ENCODE data around the gene OR8D4.
"Not testable (repeated sequence)": the region's sequence is repeated elsewhere in the genome, so short reads cannot be mapped to it uniquely, and the experiment has no call there.

The OR8D4 gene

DNA sequence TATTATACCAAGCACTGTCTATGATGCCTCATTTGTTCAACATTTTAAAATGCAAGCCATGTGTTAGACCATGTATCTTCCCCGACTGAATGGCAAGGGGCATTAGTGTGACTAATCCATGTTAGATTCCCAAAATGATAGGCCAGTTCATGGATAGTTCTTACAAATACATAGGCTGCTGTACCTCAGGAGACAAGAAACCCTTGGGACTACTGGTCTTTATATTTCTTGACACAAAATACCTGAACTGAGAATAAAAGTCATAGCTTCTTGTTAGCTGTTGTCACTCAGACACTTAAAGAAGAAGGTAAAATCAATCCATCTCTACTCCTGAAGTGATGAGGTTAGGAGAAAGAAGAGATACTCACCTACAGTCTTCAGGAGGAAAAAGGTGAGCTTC is at the start of gene OR8D4:
Gene OR8D4, plus strand, starts transcription at position 301 of the 400 bp plus-strand sequence. CDS start 4,265 bp downstream, outside the sequence.
- DNase-seq = no peak

DNA sequence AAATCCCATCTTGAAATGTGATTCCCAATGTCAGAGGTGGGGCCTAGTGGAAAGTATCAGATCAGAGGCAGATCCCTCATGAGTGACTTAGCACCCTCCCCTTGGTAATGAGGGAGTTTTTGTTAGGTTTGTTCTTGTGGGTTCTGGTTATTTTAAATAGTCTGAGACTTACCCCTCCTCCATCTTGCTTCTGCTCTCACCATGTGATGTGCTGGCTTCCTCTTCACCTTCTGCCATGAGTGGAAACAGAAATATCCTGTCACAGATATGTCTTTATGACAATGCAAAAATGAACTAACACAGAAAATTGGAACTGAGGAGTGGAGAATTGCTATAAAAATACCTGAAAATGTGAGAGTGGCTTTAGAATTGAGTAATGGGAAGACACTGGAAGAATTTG is 49.6 kb upstream of the OR8D4 start:
- DNase-seq = no peak

DNA sequence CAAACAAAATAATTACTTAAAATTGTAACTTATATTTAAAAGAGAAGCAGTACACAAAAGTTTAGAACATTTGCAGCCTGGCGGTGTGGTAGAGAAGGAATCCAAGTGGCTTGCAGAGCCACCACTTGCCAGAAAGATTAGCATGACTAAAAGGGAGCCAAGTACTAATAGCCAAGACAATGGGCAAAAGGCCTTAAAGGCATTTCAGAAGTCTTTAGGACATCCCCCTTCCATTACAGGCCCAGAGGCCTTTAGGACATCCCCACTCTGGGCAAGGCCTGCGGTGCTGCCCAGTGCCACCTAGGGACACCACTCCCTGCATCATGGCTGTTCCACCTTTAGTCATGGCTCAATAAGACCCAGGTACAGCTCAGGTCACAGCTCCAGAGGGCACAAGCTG is 48.9 kb upstream of the OR8D4 start:
- DNase-seq = no peak

DNA sequence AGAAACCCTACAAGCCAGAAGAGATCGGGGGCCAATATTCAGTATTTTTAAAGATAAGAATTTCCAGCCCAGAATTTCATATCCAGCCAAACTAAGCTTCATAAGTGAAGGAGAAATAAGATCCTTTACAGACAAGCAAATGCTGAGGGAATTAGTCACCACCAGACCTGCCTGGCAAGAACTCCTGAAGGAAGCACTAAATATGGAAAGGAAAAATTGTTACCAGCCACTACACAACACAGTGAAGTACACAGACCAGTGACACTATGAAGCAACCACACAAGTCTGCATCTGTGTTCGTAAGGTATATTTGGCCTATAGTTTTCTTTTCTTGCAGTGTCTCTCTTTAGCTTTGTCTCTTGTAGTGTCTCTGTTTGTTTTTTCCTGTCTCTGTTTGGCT is 45.5 kb upstream of the OR8D4 start:
- DNase-seq = no peak

DNA sequence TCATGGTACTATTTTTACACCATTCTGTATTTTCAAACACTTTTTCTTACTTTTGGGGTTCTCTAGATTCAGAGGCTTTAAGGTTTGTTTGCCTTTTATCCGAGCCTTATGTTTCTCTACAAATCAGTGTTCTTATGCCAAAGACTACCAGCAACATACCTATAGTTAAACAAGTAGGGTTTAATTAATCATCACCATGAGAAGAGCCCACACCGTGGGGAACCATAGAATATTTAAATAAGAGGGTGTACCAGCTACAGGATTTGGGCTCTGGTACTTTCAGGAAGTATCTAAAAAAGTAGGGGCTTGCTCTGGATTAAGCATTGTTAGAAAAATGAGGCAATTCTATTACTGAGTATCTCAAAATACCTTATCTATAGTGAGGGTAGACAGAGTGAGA is 42.2 kb upstream of the OR8D4 start:
- no peak for DNase-seq

DNA sequence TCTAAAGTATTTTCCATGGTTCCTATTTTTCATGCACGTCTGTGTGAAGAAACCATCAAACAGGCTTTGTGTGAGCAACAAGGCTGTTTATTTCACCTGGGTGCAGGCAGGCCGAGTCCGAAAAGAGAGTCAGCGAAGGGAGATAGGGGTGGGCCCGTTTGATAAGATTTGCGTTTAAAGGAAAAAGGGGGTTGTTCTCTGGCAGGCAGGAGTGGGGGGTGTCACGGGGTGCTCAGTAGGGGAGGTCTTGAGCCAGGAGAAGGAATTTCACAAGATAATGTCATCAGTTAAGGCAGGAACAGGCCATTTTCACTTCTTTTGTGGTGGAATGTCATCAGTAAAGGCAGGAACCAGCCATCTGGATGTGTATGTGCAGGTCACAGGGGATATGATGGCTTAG is 36.7 kb upstream of the OR8D4 start:
- not testable (repeated sequence) for DNase-seq

DNA sequence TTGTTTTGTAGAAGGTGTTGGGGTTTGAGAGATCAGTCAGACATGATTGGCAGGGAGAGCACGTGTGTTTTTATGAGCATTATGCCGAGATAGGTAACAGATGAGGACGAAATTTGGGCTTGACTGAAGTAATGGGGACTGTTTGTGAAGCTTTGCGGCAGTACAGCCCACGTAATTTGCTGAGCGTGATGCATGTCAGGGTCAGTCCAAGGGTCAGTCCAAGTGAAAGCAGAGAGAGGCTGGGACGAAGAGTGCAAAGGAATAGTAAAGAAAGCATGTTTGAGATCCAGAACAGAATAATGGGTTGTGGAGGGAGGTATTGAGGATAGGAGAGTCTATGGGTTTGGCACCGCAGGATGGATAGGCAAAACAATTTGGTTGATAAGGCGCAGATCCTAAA is 34.2 kb upstream of the OR8D4 start:
- DNase-seq = not testable (repeated sequence)

DNA sequence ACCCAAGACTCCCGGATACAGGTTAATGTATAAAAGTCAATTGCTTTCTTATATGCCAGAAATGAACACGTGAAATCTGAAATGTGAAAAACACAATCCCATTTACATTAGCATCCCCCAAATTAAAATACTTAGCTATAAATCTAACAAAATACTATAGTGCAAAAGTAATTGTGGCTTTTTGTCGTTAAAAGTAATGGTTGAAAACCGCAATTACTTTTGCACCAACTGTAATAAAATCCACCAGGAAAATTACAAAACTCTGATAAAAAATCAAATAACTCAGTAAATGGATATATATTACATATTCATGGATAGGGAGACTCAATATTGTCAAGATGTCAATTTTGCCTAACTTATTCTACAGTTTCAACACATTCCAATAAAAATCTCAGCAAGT is 21.1 kb upstream of the OR8D4 start:
- no peak for DNase-seq

DNA sequence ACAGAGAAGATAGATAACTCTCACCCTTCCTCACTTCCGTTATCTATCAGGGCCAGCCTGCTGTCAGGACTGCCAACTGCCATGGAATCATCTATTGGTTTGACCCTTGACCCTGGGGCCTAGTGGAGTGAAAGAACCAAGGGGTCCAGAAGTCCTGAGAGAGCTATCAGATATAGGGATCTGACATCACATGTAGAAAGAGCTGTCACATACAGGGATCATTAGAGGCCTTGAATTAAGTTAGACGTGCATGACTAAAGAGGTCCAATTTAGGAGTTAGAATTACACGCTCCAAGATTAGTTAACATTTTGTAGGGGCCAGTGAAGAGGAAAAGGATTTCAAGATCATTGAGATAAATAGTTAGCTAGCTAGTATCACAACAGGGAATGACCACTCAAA is 16.4 kb upstream of the OR8D4 start, which contains the start of gene TMEM225:
Gene TMEM225, minus strand, starts transcription at position 101 of the 400 bp plus-strand sequence. CDS start 245 bp downstream, outside the sequence.
- DNase-seq = no peak

DNA sequence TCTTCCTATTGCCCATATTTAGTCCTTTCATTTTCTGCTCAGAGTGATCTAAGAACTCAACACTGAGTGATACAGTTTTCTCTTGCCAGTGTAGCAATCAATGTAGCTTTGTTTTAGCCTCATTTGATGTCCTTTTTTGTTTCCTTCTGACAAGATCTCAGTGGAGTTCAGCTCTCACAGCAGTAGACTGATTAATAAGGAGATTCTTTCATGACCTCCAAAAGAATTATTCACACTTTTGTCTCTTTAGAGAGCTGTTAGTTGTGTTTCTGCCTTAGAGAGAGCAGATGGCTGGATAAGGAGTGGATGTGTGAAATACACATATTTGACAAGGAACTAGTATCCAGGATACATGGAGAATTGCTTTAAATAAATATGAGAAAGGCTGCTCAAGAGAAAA is 9.9 kb upstream of the OR8D4 start:
- no peak for DNase-seq

DNA sequence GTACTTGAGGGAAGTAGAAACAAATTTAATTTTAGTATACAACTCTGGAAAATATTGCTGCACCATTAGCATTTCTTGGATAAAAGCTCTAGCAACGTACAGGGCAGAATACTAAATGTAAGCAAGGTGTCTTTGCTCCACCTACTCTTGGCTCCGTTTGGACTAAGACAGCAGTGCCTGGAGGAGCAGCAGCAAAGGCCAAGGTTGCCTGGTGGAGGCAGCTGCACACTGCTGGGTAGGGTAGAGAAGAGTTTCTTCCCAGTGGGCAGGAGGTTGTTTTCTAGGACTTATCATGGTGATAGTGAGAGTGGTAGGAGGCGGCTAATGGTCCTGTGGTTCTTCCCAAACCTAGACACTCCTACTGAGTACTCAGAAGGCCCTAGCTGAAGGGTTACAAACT is 2.2 kb upstream of the OR8D4 start:
- no peak for DNase-seq

DNA sequence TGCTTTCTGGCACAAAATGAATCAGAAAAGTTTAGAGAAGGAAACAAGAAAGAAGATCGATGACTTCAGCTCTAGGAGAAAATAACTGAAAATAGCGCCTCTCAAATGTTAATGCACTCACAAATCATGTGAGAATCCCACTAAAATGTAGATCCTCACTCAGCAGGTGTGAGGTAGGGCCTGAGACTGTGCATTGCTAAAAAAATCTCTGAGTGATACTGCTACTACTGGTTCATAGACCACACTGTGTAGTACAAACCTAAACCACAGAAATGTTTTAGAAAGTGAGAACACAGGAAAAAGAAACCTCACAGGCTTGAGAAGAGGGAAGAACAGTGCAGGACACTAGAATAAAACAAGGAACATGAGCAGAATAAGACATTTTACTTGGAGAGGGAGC is 2.0 kb downstream of the OR8D4 start:
- DNase-seq = no peak

DNA sequence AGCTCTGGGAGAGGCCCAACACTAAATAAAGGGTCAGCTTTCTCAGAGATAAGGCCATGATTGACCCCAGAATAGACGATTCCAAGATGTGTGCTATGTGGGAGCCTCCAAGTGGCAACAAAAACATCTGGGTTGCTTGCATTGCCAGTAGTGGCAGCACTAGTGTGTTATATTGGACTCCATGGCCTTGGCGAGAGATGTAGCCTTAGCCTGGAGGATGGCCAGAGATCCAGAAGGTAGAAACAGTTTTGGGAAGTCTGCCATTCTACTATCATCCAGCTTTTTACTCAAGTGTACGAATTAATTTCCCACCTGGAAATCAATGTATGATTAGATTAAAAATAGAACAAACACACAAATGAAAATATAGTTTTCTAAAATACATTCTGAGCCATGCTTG is 3.0 kb downstream of the OR8D4 start:
- no peak for DNase-seq

DNA sequence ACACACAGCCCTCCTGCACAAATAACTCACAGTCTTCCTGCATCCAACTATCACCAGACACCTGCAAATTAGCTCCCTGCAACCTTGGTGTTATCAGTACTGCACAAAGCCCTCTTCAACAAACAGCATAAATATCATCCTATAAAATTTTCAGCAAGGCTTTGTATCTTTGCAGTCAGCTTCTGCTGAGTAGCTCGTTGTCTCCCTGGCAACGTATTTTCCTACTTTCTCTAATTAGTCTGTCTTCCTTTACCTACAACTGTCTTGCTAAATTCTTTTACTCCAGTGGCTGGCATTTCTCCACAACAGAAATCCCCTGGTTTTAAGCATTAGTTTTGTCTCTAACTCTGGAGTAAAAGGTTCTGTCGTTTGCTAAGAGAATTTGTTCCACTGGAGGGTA is 3.9 kb downstream of the OR8D4 start:
- DNase-seq = no peak

DNA sequence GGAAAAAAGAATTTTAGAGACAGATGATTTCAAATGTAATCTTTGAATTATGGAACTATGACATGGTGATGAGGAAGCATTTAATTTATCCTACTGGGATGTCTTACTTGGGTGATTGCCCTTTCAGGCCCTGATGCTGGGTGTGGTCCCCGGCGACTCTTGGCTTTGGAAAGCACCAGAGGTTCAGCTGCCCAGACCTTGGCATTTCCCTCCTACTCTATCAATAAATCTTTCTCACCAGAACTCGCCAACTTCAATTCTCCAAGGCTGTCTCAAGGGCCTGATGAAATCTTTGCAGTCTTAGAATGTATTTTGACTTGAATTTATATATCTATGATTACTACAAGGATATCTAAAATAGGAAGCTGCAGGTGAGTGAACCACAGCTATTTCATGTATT is 19.0 kb downstream of the OR8D4 start:
- no peak for DNase-seq

DNA sequence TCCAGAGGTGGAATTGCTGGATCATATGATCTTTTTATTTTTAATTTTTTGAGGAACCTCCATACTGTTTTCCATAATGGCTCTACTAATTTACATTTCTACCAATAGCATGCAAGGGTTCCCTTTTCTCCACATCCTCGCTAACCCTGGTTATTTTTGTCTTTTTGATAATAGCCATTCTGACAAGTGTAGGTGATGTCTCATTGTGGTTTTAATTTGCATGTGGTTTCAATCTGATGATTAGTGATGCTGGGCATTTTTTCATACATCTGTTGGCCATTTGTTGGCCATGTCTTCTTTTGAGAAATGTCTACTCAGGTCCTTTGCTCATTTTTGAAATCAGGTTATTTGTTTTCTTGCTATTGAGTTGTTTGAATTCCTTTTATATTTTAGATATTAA is 22.1 kb downstream of the OR8D4 start:
- no peak for DNase-seq

DNA sequence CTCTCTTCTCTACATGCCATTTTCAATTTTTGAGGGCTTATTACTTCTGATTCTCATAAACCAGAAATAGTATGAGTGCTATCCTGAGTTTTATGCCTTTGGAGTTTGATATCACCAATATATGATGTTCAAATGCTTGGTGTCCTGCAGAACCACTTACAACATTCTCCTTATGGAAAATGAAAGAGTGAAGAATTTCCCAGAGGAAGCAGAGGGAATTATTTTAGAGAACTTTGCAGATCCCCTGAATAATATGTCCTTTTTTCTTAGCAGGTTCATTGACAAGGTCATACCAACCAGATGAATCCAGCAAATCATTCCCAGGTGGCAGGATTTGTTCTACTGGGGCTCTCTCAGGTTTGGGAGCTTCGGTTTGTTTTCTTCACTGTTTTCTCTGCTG is 37.4 kb downstream of the OR8D4 start, which contains the start of gene OR4D5:
Gene OR4D5, plus strand, starts transcription at position 301 of the 400 bp plus-strand sequence. Its CDS starts 0 bp downstream, at position 301.
- DNase-seq = no peak

DNA sequence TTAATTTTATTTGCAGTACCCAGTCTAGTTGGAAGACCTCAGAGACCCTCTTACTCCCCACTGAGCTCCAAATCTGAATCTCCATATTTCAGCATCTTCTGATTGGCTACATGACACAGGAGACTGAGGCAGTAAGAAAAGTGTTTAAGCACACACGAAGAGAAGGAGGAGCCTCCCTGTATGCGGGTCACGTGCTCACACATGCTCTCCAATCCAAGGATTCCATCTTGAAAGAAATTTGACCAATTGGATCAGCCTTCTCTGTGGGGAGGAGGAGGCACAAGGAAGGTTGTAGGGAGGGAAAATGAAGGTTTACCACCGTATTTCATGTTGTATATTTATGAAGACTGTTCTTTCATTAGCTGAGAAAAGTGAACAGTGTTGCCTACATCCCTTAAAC is 40.4 kb downstream of the OR8D4 start:
- DNase-seq = no peak

DNA sequence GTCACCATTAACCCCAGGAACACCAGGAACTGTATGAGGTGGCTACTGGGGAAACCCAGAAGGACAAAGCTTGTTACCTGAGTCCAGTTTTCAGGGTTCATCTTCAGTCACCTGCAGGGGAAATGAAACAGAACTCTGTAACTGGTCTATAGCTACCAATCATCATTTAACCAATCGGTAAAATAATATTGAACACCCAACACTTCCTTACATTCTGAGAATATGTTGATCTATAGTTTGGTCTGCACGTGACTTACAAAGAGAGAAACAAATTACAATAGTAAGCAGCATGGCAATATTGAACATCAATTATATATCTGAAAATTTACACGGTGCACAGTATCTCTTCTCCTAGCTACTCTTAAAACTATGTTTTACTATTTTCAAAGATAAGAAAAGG is 41.8 kb downstream of the OR8D4 start, which contains the start of gene OR6T1:
Gene OR6T1, minus strand, starts transcription at position 101 of the 400 bp plus-strand sequence. Its CDS starts 0 bp downstream, at position 101.
- DNase-seq = no peak

DNA sequence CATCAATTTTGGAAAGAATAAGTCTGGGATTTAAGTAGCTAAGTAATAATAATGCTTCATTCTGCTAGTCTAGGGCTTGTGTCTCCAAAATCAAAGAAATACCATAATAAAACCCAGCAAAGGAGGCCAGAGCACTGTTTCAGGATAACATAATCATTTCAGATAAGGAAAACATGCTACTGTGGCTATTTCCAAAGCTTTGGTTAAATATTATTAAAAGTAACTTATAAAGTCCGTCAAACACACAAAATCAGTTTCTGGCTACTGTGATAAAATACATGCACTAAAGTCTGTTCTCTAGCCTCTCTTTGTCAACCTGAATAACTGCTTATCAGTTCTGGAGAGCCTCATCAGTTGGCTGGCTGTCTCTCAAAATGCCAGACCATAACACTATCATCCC is 43.2 kb downstream of the OR8D4 start:
- DNase-seq = no peak

DNA sequence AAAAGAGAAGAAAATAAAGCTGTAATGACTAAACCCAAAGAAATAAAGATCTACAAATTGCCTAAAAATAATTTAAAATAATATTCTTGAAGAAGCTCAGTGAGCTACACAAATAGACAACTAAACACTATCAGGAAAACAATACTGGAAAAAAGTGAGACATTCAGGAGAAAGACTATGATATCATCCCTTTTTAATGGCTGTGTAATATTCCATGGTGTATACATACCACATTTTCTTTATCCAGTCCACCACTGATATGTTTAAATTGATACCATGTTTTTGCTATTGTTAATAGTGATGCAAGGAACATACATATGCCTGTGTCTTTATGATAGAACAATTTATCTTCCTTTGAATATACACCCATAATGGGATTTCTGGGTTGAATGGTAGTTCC is 54.8 kb downstream of the OR8D4 start:
- no peak for DNase-seq
